ACHN (cell line): Measurements from ENCODE around the gene PPP1R9B.

ENCODE experiments used
- DNase-seq: peaks from one replicate; pipeline ENCODE4 v3.0.0-alpha.2; 2015
- in situ Hi-C: cut with HindIII; loops from 2 replicates; pipeline ENCODE4 v1.10.0; 2017; ENCODE audit warnings: low sequenced_read_pairs, low pct_ligation_motif_present, low pct_unique_long_range_greater_than_20kb

PPP1R9B gene

DNA sequence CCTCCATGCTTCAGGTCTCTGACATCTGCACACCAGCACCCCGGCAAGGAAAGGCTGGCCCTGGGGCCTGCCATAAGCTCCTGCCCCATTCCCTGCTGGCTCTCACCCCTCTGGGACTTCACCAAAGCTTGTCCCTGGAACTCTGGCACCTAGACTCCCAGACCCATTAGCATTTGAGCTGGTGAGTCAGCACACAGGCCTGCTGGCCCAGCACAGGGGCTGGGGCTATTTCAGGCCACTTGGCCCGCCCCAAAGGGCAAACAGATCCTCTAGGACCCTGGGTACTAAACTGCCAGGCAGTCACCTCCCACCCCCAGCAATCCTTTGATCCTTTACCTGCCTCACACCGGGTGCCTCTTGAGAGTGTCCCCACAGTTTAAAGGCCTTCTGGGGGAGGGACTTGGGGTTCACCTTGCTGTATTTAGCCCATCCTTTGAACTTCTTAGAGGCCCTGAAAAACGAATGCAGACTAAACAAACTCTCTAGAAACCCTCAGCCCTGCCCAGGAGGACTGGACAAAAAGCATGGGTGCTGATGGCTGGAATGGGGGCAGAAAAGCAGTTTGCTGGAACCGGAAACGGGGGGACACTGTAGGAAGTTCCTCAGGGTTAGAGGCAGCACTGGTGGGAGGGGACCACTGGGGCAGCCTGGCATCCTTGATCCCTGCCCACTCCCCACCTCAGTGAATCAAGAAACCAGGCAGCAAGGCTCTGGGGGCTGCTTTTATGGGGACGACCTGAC lies 17.3 kb downstream of the PPP1R9B start:
- in situ Hi-C loops = no loop called here
- DNase-seq = peak; percentile 53

DNA sequence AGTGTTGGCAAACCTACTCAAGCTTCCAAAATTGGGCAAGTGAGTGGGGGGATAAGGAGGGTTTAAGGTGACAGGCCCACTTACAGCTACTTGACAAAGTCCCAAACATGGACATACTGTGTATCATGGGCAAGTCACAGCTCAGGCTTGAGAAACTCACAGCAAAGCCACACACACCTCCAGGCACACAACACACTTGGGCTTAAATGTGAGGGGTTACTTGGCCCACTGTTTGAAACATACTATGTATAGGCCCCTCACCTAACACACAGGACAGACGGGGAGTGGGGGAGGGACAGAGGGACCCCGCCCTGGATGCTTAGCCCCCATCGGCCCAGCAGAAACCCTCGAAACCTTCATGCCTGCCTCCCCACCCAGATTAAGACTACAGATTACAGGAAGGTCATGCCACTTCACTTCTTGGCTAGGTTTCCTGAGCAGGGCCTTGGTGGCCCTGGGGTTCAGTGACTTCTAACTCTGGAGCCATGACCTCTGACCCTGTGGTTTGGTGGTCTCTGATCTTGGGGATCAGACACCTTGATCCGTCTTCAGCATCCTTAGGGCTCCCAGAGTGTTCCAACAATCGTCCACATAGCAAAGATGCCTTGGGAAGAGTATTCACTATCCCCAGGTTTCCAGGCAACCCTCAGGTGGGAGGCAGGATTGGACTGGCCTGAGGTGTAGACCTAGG lies 18.2 kb downstream of the PPP1R9B start:
- in situ Hi-C loops = no loop called here
- no peak for DNase-seq

DNA sequence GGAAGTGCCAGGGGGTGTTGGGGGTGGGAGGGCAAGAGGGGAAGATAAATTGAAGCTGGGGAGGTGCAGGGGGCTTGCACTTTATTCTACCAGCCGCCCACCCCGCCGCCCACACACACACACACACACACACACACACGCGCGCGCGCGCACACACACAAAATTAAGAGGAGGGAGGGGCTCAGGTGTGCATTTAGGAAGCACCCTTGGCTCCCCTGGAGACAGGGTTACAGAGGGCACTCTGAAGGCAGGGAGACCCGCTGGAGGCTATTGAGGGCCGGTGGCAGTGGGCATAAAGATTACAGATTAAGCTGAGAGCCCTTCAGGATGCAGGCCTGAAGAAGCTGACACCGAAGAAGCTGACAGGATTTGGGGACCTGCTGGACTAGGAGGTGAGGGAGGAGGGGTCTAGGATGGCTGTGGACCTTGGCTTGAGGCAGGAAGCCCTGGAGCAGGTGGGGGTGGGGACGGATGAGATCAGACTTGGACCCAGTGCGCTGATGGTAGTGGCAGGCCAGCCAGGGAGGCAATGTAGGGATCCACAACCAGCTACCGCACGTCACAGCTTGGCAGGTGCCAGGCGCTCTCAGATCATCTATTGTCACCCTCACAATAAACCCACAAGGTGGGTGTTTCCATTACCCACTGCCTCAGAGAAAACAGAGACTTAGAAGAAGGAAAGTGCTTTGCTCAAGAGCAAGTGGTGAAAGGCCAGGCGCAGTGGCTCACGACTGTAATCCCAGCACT lies 19.7 kb downstream of the PPP1R9B start:
- in situ Hi-C loops = no loop called here
- no peak for DNase-seq

DNA sequence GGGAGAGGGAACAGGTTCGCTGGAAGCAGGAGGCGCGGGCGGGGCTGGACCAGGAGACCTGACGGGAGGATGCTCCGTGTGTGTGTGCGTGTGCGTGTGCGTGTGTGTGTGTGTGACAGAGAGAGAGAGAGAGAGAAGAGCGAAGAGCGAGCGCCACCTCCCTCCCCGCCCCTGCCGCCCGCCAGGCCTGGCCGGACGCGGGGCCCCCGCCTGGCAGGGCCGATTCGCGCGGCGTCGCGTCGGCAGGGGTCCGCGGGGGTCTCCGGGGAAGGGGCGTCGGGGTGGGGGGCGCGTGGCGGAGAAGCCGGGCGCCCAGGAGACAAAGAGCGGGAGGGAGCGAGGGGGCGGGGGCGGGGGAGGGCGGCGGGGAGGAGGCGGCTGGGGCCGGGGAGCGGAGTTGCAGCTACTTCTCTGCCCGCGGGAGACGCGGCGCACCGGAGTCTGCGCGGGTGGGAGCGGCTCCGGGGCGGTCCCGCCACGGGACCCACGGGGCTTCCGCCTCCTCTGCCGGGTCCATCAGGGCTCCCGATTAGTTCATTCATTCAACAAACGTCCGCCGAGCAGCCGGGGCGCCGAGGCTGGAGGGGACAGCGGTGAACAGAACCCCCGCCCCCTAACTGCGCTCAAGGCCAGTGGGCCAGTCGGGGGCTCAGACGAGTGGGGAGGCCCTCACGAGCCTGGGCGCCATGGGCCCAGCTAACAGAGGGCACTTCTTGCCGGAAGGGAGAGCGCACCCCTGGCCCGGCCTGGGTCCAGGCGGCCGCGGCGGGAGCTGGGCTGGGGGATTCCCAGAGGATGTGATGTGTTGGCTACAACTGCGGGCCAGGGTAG lies 20.5 kb downstream of the PPP1R9B start, which contains the start of gene SAMD14:
Gene SAMD14, minus strand, starts transcription at position 433 of the 831 bp plus-strand sequence. CDS start 5,201 bp downstream, outside the sequence.
- peak; percentile 39 for DNase-seq
- in situ Hi-C loops = no loop called here

DNA sequence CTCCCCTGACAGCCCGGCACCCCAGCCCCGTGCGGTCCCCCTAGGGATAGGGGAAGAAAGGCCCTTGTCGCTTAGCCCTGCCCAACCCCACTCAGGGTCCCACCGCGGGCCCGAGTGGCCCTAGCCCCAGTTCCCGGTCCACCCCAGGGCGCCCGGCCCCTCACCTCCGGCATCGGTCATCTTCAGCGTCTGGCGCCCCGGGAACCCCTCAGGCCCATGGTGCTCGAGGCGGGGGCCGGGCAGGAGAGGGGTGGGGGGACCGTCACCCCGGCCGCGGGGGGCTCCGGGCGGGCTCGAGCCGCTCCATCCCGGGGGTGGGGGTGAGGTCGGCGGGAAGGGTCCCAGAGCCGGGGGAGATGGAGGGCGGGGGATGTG lies 21.1 kb downstream of the PPP1R9B start:
- in situ Hi-C loops = no loop called here
- DNase-seq = no peak

DNA sequence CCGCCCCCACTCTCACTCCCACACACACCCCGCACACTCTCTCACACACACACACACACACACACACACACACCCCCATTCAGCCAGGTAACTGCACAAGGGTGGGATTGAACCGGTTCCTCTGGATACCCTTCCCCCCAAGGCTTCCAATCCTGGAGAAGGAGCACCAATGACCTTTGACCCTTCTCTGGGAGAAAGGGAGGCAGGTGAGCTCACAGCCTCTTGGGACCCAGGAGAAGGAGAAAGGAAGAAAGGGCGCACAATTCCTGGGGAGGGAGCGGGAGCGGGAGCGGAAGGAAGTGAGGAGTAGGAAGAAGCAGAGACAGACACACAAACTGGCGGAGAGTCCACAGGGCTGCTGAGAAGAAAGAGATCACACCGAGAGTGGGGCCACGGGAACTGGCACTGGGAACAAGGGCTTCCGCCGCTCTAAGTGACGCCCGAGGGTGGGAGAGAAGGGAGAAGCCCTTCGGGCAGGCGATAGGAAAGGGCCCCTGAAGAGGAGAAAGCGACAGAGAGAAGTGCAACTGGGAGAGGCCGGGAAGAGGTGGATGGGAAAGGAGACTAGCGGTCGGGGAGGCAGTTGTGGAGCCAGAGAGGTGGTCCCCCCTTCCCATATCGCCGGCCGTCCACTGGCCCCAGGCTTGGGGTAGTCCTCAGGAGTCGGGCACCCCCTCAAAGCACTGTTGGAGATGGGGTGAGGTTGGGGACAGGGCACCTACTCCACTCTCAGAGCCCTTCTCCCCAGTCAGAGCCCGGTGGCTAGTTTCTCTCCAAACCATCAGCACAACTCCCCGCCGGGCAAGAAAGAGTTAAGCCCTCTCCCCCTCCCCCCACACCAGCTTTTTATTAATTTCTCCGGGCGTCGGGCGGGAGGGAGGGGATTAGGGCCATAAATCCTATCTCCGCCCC lies 21.8 kb downstream of the PPP1R9B start:
- no peak for DNase-seq

DNA sequence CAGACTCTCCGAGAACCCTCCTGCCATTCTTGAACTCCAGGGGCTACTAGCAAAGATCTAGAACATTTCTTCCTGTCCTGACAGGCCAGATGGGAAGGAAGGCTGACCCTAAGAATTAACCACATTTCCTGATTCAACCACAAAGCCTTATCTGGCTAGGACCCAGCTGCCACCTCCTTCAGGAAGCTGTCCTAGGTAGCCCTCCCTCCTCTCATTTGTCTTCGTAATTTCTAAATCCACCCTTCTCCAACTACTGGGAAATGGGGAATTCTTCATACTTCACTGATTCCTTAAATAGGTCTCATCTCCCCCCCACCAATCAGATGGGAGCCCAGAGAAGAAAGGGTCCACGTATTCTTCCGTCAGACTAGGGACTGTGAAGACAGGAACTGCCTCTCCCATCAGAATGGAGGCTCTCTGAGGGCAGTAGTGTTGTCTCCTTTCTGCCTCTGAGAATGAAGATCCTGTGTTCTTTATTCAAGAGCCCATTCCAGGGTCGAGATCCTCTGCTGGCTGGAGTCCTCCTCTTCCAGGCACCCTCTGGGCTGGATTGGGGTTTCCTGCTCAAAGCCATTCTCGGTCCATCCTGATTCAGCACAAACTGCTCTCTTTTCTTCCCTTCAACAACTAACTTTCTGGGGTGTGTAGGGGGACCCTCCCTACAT lies 22.6 kb downstream of the PPP1R9B start:
- in situ Hi-C loops = no loop called here
- no peak for DNase-seq

More for the DNA sequence above, 21.8 kb downstream of the PPP1R9B start:
- in situ Hi-C loops = no loop called here

DNA sequence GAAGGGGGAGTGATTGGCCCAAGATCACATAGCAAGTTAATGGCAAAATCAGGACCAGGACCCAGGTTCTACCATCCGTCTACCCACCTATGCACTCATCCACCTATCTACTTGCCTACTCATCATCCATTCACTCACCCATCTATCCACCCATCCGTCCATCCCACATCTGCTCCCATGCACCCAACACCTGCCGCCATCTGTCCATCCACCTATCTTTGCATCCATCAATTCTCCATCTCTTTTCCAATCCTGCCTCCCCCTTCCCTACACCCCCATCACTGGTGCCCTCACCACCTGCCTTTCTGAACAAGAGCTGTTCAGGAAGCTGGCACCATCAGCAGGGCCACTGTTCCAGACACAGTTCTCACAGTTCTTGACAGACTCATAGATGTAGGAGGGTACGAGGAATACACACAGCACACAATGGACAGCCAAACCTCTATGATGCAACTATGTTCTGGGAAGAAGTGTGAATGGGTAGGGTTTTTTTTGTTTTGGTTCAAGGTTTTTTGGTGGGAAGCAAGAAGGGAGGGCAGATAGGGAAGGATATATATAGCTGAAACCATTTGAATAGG lies 25.0 kb downstream of the PPP1R9B start:
- in situ Hi-C loops = no loop called here
- no peak for DNase-seq

DNA sequence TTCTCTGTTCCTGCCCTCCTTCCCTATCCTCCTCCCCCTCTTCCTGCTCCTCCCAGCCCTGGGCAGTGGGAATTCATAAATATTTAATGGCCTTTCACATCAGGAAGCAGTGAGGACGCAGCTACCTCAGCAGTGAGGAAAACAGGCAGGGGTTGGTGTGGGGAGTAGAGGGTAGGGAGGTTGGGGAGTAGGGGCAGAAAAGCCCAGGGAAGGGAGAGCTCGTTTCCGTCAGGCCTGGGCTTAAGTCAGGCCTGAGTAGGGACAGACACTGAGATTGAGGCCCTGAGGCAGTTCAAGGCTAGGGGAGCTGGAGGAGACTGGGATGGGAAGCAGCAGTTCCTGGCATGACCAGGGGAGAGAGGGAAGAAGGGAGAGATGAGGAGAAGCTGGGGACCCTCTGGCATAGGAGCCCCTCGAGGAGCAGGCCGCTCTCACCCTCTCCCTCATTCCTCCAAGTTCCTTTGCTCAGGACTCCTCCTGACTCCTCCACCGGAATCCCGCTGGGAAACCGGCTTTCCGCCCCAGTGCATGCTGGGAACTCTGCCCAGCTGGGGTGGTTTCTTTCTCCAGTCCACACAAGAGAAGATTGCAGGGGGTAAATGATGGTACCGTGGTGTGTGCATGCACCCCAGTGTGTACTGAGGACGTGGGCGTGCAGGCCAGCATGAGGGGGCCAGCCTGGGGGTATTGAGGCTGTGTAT lies 26.7 kb downstream of the PPP1R9B start:
- peak; percentile 71 for DNase-seq
- in situ Hi-C loops = no loop called here

DNA sequence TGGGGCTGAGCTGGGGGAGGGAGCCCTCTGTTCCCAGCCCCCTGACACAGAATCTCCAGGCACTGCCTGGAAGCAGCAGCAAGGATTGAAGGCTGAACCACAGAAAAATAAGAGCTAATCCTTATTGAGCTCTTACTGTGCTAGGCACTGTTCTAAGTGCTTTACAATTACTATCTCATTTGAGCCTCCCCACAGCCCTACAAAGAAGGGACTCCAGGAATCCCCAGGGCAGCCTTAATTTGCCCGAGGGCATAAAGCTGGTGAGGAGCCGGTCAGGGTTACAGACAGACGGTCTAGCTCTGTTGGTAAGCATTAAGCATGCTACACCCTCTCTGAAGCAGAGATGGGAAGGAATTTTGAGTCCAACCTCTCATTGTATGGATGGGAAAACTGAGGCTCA lies 27.5 kb downstream of the PPP1R9B start:
- in situ Hi-C loops = no loop called here
- no peak for DNase-seq

DNA sequence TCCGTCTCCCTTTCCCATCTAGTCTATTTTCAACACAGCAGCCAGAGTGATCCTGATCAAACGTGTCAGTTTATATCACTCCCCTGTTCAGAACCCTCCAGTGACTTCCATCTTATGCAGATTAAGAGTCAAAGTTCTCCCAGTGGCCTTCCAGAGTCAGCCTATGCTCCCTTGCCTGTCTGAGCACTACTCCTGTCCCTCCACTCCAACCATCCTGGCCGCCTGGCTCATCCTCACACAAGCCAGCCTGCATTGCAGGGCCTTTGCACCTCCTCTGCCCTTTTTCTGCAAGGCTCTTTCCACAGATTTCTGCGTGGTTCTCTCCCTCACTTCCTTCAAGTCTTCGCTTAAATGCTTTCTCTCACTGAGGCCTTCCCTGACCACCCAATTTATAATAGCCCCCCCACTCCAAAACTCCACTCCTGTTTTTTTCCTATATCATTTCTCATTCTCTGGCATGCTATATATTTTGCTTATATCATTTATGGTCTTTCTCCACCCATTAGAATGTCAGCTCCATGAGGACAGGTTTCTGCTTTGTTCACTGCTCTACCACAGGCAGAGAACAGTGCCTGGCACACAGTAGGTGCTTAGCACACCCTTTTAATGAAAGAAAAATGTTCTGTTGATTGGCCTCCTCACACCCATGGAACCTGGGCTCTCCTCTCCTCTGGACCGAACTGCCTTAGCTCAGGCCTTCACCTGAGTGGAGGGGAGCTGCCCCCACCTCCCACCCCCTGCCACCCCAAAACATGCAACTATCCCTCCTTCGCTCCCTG lies 29.8 kb downstream of the PPP1R9B start:
- DNase-seq = no peak
- in situ Hi-C loops = no loop called here

DNA sequence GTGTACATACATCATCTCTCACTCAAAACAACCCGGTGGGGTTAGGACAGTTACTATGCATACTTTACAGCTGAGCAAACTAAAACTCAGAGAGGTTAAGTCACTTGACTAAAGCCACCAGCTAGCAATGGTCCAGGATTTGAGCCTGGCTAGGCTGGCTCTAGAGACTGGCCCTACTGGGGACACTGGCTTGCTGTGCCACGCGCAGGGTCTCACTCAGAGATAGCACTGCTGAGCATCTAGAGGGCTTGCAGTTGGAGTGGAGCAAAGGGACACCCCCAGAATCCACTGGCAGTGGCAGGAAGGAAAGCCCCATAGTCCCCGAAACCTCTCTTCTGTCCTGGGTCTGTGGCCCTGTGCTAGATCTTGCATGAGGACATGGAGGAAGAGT lies 31.7 kb downstream of the PPP1R9B start:
- in situ Hi-C loops = no loop called here
- DNase-seq = no peak

DNA sequence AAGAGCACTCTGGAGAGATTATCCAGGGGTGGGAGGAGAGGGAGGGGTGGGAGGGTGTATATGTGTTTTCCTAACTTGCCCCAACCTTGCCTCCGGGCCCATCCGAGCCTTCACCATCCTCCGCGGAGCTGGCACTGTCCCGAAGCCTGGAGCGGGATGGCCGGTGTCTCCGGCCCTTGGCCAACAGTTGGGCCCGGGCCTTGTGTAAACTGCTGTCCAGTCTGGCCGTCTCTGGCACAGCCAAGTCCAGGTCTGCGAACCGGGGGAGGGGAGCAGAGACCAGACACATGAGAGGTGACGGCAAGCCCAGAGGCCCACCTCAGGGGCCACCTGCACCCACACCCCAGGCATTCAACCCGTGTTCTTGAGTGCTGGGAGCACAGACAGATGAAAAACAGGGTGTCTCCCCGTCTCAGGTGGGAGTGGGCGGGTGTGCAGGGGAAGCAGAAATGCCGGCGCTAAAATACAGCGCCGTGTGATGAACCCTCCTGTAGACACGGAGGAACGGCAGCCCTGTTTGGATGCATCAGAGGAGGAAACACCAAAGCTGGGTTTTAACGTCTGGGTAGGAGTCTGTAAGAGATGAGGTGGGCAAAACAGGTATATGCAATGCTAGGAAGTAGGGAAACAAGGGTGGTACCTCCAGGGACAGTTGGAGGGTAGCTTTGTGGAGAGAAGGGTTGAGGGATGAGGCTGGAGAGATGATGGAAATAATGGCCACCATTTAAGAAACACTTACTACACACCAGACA lies 32.2 kb downstream of the PPP1R9B start:
- in situ Hi-C loops = no loop called here
- DNase-seq = no peak

DNA sequence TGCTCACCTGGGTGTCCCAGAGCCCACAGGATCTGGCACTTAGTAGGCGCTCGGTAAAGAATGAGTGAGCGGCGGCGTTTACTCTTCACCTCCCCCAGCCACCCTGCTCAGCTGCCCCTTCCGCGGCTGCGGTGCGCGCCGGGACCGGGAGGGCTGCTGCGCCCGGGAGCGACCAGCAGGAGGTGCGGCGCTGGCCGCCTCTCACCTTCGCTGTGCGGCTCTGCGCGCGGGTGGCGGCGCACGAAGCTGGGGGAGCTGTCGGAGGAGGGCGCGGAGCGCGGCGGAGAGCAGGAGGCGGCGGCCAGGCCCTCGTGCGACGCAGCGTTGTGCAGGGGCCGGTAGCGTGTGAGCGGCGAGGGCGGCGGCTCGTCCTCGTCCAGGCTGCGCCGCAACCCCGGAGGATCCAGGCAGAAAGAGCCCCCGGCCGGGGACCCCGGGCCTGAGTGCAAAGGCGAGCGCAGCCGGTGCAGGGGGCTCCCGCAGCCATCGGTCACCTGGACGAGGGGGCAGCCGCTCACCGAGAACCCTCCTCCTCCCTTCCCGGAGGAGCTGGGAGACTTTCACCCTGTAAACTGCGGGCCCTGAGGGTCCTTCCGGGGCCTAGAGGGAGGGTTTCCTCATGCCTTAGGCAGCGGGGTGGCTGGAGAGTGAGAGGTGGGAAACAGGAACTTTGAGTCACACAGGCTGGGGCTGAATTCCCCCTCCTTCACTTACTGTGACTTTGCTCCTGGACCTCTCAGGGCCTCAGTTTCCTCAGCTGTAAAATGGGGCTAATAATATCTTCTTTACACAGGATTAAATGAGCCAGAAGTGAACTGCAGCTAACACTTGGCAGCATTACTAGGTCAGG lies 33.0 kb downstream of the PPP1R9B start:
- peak; percentile 70 for DNase-seq
- in situ Hi-C loops = no loop called here
